Epithelial cell of alveolus of lung (primary cell): Measurements from ENCODE around the gene KRTAP6-3. TPM values are rescaled to one million over a fixed set of nuclear protein-coding genes. Genes with fewer than 3 reads are reported as not detected.

ENCODE experiments used
- total RNA-seq: library from RNA; depleted of rRNA; stranded (reverse); fragments of >200 nt; gene quantifications from 2 replicates; pipeline ENCODE4 v1.2.1, GENCODE V29; 2015

The KRTAP6-3 gene, protein sequence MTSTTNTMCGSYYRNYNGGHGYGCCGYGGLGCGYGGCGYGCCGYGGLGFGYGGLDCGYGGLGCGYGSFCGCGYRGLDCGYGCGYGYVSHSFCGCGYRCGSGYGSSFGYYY
- total RNA-seq = not detected in 2 replicates

DNA sequence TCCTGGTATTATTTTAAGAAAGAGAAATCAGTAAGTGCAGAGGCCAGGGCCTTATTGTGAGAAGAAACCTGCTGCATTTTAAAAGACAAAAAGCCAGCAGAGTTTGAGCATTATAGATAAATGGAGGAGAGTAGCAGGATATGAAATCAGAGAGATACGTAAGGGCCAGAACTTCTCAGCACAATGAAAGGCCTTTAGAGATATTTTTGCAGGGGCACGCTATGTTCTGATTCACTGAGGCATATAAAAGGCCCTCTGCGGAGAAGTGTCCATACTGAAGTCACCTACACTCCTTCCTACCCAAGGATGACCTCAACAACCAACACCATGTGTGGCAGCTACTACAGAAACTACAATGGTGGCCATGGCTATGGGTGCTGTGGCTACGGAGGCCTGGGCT is at the start of gene KRTAP6-3:
Gene KRTAP6-3, plus strand, starts transcription at position 301 of the 400 bp plus-strand sequence. Its CDS starts 6 bp downstream, at position 307.

DNA sequence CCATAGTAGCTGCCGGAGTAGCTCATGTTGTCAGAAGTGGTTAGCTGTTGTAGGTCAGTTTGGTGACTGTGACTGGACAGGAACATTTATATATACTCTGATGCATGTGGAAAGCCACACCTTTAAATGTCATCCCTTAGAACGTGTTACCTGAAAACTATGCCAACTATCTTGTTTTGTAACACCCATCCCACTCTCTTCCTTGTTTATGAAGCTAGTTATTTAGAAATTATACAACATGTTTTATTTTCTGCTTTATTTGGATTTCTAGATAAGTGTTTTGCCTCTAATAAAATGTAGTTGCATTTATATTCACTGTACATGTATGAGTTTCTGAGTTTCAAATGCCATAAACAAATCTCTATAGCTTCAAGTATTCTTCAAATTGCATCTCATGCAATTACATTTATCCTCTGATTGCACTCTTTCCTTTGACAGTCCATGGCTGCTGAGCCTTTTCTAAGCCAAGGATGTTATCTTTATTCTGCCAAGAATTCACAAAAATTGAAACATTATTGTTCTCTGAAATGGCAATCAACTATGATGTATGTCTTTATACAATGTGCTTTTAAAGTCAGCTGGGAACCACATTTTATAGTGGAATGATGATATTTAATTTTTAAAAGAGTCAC is 30.9 kb upstream of the KRTAP6-3 start, which contains the start of gene KRTAP19-7:
Gene KRTAP19-7, minus strand, starts transcription at position 51 of the 632 bp plus-strand sequence. Its CDS starts 25 bp downstream, at position 26.

GRCh38 chr21:30590297-30590696 is 1.9 kb upstream of the KRTAP6-3 start, which contains the start of gene KRTAP22-2:
Gene KRTAP22-2, minus strand, starts transcription at chr21:30590397.

GRCh38 chr21:30598802-30599201 is 6.6 kb downstream of the KRTAP6-3 start, which contains the start of gene KRTAP6-2:
Gene KRTAP6-2, minus strand, starts transcription at chr21:30598902. Its CDS starts 28 bp downstream, at chr21:30598874.

GRCh38 chr21:30600787-30601186 is 8.5 kb downstream of the KRTAP6-3 start, which contains the start of gene KRTAP22-1:
Gene KRTAP22-1, plus strand, starts transcription at chr21:30601087.

DNA sequence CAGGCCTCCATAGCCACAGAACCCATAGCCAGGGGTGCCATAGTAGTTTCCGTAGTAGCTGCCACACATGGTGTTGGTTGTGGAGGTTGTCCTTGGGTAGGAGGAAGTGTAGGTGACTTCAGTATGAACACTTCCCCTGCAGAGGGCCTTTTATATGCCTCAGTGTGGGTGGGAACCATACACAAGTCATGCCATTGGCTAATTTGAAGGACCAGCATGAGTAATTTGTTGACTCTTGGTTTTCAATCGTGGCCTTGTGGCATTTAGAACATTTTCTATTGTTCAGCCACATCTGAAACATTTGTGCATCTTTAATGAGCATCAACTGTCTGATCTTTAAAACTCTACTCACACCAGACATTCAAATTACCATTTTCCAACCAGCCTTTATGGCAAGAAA is 21.6 kb downstream of the KRTAP6-3 start, which contains the start of gene KRTAP6-1:
Gene KRTAP6-1, minus strand, starts transcription at position 95 of the 400 bp plus-strand sequence. Its CDS starts 26 bp downstream, at position 69.

GRCh38 chr21:30616125-30616524 is 23.9 kb downstream of the KRTAP6-3 start, which contains the start of gene KRTAP20-1:
Gene KRTAP20-1, plus strand, starts transcription at chr21:30616425. Its CDS starts 30 bp downstream, at chr21:30616455.

GRCh38 chr21:30620522-30620921 is 28.3 kb downstream of the KRTAP6-3 start, which contains the start of gene KRTAP20-4:
Gene KRTAP20-4, plus strand, starts transcription at chr21:30620627.

DNA sequence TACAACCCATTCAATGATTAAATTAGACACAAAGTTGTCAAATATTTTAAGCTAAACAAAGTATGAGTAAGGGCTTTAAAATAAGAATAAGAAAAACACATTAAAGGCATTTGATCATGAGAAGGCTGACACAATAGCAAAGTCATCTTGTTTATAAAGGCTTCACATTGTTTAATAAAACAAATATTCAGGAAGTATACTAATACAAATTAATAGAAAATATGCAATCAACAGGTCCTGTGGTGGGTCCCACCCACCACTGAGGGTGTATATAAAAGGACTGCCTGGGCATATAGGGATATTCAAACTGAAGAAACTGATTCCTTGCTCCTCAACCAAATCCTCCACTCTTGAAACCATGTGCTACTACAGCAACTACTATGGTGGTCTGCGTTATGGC is 42.7 kb downstream of the KRTAP6-3 start, which contains the start of gene KRTAP20-2:
Gene KRTAP20-2, plus strand, starts transcription at position 301 of the 400 bp plus-strand sequence. Its CDS starts 58 bp downstream, at position 359.

DNA sequence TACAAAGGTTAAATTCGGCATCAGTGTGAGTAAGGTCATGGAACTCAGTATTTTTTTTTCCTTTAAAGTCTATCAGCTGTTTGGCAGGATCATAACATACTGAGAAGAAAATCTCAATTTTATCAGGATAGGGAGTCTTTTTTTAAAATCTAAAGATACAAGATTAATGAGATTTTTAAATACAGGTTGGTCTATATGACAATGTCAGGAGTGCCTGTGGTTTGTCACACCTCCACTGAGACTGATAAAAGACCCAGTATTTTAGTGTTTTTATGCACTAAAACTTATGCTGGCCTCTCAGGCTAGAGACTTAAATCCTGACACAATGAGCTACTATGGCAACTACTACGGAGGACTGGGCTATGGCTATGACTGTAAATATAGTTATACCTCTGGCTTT is 50.3 kb downstream of the KRTAP6-3 start, which contains the start of gene KRTAP20-3:
Gene KRTAP20-3, plus strand, starts transcription at position 301 of the 400 bp plus-strand sequence.

Other genes with a start within 250 kb of the KRTAP6-3 start
- gene KRTAP23-1, start 243.8 kb upstream of the KRTAP6-3 start, total RNA-seq = not detected in 2 replicates
- not detected in 2 replicates for gene KRTAP13-2, start 220.2 kb upstream of the KRTAP6-3 start, total RNA-seq
- not detected in 2 replicates for gene KRTAP13-1, start 196.4 kb upstream of the KRTAP6-3 start, total RNA-seq
- not detected in 2 replicates for gene KRTAP13-3, start 166.5 kb upstream of the KRTAP6-3 start, total RNA-seq
- not detected in 2 replicates for gene KRTAP13-4, start 162.2 kb upstream of the KRTAP6-3 start, total RNA-seq
- not detected in 2 replicates for gene KRTAP15-1, start 152.2 kb upstream of the KRTAP6-3 start, total RNA-seq
- gene KRTAP19-1, start 112.1 kb upstream of the KRTAP6-3 start, total RNA-seq = not detected in 2 replicates
- not detected in 2 replicates for gene KRTAP19-2, start 105.0 kb upstream of the KRTAP6-3 start, total RNA-seq
- not detected in 2 replicates for gene KRTAP19-3, start 100.4 kb upstream of the KRTAP6-3 start, total RNA-seq
- gene KRTAP19-4, start 95.3 kb upstream of the KRTAP6-3 start, total RNA-seq = not detected in 2 replicates
- gene KRTAP19-5, start 90.3 kb upstream of the KRTAP6-3 start, total RNA-seq = not detected in 2 replicates
- gene KRTAP19-6, start 50.6 kb upstream of the KRTAP6-3 start, total RNA-seq = not detected in 2 replicates
- gene KRTAP19-7, start 31.1 kb upstream of the KRTAP6-3 start, total RNA-seq = not detected in 2 replicates
- not detected in 2 replicates for gene KRTAP22-2, start 2.0 kb upstream of the KRTAP6-3 start, total RNA-seq
- gene KRTAP6-2, start 6.5 kb downstream of the KRTAP6-3 start, total RNA-seq = not detected in 2 replicates
- not detected in 2 replicates for gene KRTAP22-1, start 8.6 kb downstream of the KRTAP6-3 start, total RNA-seq
- not detected in 2 replicates for gene KRTAP6-1, start 21.5 kb downstream of the KRTAP6-3 start, total RNA-seq
- not detected in 2 replicates for gene KRTAP20-1, start 24.0 kb downstream of the KRTAP6-3 start, total RNA-seq
- not detected in 2 replicates for gene KRTAP20-4, start 28.2 kb downstream of the KRTAP6-3 start, total RNA-seq
- not detected in 2 replicates for gene KRTAP20-2, start 42.8 kb downstream of the KRTAP6-3 start, total RNA-seq
- gene KRTAP20-3, start 50.4 kb downstream of the KRTAP6-3 start, total RNA-seq = not detected in 2 replicates
- gene KRTAP21-3, start 126.3 kb downstream of the KRTAP6-3 start, total RNA-seq = not detected in 2 replicates
- not detected in 2 replicates for gene KRTAP21-2, start 154.8 kb downstream of the KRTAP6-3 start, total RNA-seq
- not detected in 2 replicates for gene KRTAP21-1, start 163.0 kb downstream of the KRTAP6-3 start, total RNA-seq
- gene KRTAP8-1, start 220.8 kb downstream of the KRTAP6-3 start, total RNA-seq = not detected in 2 replicates
- not detected in 2 replicates for gene KRTAP7-1, start 237.3 kb downstream of the KRTAP6-3 start, total RNA-seq